Activated naive CD8-positive, alpha-beta T cell treated with anti-CD3 and anti-CD28 coated beads, Interleukin-2, amount 50 U/mL, for 16 hours (primary cell): ENCODE measurements around the gene DPP4.
"Not testable (repeated sequence)": the region's sequence is repeated elsewhere in the genome, so short reads cannot be mapped to it uniquely, and the experiment has no call there.

Experiments used
- DNase-seq: peaks from one replicate; pipeline ENCODE4 v3.0.0-alpha.2; 2020; ENCODE audit warnings: low read depth, low spot score

DPP4 gene

DNA sequence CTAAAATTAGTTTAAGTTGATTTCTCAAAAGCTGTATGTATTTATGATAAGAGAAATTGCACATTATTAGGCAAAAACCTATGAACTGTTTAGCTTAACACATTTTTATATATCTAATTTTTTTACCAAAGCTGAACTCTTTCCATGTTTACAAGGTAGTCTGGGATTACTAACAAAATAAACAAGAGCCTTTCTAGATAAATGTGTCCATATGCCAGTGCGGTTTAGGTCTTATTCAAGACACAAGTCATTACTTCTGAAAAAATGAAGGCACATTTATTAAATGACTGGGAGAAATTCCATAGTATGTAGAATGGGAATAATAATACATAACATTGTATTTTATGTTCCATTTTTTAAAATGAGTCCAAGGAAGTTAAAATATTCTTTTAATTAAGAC lies 82.0 kb downstream of the DPP4 start:
- no peak for DNase-seq

DNA sequence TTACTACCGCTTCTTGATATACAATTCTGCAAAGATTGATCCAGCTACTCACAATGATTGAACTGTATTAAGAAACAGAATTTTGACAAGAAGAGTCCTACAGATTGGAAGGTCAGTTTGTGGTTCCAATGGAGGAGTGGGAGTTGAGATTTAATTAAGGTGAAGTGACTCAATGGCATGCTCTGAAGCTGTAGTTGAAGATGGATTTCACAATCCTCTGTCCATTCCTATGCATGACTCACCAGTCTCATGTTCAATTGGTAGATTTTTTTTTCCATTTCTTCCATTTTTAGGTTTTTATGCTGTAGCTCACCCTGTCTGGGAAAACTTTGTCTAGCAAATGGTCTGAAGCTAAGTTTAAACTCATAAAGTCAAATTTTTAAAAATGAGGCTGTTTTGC lies 83.3 kb downstream of the DPP4 start:
- no peak for DNase-seq

DNA sequence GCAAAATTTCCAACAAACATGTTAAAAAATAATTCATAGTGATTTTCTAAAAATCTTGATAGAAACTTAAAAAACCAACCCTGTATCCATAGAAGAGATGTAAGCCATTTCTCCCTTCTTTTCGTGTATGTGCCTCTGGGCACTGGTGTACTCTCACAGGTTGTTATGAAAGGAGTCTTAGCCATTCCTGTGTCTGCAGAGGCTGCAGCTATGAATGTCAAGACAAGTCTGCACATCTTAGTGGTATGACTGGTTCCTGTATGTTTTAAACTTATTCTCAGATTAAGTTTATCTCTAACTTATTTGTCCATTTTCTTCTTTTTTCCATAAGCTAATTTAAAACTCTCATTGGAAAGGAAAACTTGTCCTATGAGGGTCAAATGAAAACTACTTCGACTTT lies 84.0 kb downstream of the DPP4 start:
- no peak for DNase-seq

DNA sequence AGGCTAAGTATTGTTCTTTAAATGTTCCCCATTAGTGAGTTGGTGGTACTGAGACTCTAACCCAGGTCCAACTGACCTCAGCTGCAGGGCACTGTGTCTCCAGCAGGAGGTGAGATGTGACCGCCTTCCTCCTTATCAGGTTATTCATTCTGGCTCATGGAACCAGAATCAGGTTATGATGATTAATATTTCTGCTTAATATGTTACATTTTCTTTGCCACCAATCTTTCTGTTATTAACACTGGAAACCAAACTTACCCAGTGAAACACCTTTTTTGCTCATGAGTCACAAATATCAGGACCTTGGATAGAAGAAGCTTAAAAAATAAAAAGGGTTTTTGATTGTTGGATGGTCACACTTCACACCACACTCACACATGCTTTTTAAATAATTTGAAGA lies 85.4 kb downstream of the DPP4 start:
- no peak for DNase-seq

DNA sequence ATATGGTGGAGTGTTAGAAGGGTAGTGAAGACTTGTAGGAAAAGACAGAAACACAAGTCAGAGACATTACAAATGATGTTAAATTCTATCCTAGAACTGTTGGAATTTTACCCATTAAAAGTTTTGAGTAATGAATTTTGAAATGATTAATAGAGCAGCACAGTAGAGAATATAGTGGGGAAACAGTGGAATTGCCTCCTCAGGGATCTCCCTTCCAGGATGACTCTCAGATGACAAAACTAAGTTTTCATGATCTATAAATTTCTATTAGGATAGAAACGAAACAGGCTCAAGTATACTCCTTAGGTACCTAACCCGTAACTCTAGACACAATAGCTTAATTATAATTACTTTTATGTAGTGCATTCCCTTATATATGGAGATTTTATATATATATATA lies 86.7 kb downstream of the DPP4 start:
- no peak for DNase-seq

DNA sequence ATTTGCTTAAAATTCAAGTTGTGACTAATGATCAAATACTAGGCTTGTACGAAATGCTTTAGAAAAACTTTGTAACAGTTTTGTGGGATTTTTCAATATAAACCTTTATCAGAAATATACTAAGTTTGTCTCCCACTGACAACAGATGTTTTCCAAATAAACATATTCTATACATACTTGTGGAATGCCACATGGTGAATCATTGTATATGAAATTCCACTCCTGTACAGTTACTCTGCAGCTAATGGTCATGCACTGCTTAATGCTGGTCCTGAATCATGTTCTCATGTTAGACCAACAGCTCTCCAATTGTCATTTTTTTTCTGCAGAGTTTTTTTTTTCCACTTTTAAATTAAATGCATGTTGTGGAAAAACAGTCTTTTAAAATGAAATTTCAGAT lies 90.1 kb downstream of the DPP4 start:
- DNase-seq: no peak

DNA sequence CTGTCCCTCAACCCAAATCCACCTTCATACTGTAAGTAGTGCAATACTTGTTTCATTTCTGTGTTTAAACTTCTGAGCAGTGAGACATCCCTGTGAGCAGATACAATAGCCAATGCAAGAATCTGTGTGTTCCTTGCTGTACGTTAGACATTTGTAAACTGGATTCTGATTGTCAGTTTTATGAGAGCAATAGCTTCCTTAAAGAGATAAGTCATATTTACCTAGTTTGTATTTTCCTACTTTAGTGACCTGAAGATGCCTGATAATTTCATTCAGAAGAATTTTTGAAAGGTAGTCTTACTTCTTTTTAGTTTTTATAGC lies 90.7 kb downstream of the DPP4 start:
- DNase-seq: no peak

DNA sequence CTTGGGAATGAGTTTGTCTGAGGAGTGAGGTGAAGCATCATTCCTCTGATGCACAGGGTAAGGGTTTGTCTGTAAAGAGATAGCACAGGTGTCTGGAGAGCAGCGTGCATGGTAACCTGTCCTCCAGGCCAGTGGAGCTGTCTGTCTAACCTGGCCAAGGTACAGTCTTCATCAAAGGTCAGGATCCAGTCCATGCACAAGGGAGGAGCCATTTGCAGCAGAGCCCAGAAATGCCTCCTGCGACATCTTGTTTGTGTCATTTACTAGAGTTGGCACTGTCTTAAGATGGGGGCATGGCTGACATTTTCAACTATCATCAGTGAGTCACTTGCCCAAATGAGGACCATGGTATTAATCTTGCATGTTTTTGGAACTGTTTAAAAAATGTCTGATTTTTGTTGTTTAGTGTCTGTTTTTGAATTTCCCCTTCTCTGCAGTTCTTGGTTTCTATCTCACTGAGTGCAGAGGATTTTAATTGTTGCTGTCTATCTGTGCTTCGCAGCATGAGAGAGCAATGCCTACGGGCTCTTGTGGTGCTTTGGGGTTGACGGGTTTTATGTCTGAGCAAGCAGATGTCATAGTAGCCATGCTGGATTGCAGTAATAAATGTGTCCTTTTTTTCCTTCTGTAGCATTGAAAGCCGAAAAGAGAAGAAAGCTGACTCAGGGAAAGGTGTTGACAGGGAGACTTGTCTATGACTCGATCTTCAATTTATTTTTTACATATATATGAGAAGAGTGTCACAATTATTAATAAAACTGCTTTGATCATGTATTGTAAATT lies 91.3 kb downstream of the DPP4 start:
- no peak for DNase-seq

DNA sequence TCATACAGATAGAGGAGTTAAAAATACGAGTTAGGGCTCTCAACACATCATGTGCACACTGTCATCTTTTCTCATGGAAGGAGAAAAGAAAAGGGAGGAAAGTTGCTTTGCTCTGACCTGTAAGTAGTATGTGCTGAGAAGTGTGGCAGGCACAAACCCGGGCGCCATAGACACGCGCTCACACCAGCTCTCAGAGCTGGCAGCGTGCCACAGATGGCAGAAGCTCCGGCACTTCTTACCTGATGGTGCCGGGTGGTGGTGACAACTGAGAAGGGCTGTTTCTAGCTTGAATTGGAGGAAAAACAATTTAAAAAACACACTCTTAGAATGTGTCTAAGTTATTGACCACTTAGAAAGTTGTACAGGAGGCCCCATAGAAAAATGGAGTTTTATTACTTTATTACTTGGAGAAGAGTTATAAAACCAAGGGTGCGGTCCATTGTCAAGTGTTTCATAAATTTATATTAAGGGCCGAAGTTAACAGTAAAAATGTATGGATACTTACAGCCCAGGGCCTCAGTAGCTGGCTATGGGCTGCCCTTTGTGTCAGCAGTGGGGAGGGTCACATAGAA lies 92.2 kb downstream of the DPP4 start:
- DNase-seq: no peak

DNA sequence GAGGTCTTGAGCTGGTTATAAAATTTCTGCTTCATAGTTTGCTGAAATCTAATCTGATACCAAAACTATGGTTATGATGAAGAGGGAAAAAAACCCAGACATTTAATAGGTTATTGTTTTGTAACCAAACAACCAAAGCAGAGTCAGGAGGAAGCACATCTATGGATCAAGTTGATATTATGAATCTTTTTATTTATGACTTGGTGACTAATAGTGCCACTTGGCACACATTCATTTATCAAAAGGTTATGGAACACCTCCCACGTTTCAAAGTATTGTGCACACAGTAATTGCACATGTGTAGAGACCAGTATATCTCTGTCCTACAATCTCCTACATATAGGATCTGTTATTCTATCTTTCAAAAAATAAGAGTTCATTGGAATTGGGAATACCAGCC lies 93.0 kb downstream of the DPP4 start:
- DNase-seq: no peak

DNA sequence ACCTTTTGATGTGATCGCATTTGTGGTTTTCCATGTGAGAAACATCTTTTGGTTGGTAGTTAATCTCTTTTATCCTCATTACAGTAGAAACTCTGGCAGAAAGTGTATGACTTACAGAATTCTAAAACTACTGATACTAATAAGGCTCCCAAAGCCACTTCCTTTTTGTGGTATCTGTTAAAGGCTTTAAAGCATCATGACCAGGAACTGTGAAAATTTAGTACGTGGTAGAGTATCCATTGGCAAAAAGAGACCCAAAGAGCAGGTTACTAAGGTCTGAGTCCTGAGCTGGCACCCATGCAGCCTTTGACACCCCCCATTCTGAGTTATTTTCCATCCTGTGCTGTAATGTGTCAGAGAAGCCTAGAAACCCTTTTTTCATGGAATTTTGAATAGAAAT lies 94.5 kb downstream of the DPP4 start:
- no peak for DNase-seq

DNA sequence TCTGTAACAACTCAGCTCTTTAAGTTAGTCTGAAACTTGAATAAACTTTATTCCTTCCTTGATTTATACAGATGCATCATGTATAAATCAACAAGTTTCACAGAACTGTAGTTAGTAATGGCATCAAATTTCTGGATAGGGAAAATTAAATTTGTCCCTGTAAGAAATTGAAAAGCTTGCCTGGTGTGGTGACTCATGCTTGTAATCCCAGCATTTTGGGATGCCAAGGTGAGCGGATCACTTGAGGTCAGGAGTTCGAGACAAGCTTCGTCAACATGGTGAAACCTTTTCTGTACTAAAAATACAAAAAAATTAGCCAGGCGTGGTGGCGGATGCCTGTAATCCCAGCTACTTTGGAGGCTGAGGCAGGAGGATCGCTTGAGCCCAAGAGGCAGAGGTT lies 96.1 kb downstream of the DPP4 start:
- not testable (repeated sequence) for DNase-seq

DNA sequence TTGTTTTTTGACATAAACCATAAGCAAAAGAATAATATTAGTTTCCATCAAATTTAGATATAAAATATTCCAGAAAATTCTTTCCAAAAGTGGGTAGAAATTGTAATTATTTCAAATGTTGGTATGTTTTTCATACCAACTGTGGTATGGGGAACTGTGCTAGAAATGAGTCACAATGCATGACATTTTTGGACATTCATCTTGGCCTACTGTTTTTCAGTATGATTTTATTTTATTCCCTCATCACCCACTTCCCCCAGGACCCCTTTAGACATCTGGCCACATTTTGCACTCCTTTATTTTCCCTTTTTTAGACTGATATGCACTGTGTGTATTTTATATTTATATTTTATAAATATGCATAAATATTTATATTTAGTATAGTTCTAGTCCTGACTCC lies 97.1 kb downstream of the DPP4 start:
- no peak for DNase-seq

DNA sequence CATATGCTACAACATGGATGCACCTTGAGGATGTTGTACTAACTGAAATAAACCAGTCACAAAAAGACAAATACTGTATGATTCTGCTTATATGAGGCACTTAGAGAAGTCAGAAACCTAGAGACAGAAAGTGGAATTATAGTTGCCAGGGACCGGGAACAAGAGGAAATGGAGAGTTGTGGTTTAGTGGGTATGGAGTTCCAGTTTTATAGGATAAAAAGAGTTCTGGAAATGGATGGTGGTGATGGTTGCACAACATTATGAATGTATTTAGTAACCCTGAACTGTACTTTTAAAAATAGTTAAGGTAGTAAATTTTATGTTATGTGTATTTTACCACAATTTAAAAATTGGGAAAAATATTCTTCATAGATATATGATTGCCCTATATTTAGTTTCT lies 97.7 kb downstream of the DPP4 start:
- DNase-seq: no peak

DNA sequence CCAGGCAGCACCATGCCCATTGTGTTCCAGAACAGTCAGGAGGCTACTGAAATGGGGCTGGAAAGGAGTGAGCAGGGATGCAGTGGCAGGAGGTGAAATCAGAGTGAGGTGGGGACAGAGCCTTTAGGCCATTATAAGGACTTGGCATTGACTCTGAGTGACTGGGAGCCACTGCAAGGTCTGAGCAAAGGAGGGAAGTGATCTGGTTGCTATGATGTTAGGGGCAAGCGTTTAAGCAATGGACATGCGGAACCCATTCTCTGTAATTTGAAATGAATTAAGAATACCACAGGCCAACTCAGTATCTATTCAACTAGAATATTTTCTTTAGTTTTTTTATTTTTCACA lies 98.2 kb downstream of the DPP4 start:
- DNase-seq: no peak

DNA sequence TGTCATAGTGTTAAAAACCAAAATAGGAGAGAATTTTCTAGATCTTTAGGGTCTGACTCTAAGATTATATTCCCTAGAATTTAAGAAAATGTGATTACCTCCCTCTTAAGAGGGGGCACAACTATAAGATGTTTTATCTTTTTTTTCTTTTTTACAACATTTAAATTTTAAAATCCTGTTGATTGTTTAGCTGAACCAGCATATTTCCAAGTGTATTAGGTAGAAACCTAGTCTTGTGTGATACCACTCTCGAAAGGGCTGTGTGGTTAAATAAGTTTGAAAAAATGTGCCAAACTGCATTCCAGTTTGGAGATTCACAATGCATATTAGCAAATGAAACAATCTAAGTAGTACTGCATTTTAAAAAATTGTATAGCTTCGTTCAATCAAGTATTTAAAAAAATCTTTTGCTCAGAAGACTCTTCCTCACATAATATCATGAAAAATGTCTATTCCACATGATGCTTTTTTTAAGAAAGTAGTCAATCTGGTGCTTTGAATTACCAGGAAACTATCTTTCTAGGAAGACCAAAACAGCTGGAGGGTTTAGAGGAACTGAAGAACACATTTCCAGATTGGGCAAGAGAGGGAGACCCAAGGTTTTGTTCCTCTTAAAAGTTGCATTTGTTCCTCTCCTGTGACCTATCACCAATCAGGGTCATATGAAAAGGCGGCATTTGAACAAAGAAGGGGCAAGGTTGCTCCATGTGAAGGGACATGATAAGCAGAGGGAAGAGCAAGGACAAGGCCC lies 98.8 kb downstream of the DPP4 start:
- no peak for DNase-seq

DNA sequence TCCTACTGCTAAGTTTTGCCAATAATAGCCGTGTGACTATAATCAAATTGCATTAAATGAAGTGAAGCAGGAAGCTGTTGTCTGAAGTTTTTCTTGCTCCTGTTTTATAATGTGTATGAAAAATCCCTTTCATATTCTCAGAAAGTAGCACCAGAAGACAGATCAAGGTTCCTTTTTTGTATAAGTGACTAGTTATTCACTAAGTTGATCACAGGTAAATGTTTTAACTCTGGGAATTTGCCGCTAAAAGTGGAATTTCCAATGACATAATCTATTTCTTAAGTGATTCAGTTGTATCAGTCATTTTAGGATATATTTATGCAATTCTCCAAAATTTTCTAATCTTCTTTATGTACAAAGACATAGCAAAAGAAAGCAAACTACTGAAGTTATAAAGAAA lies 99.6 kb downstream of the DPP4 start:
- DNase-seq: no peak

DNA sequence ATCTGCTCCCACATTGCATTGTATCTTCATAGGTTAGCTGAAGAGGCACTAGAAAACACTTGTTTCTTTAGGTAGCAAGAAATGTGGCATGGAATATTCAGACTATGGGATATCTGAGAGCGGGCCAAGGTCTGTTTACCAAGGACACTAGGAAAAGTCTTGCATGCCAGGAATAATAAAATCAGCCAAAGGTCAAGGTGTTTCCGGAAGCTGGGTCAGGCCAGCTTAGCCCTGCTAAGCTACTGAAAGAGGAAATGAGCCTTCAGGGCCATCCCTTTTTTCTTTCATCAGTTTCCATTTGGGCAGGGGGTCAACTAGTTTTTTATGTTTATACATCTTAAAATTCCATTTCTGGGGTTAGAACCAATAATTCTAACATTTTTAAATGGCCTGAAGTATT lies 101.1 kb downstream of the DPP4 start:
- DNase-seq: no peak

DNA sequence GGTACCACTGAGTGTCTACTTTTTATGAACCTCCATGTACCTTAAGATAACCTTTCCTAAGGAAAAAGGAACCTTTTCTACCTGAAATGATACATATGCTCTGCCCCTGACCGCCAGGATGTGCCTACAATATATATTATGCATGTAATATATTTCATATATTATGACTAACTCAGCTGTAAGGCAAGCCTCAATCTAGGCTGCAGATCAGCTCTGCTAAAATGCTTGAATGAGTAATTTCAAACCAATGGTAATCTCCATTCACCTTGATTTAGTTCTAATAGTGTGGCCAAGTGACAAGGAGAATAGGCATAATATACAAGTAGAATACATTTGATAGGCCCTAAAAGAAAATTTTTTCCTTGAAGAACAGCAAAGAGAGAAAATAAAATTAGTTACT lies 101.8 kb downstream of the DPP4 start:
- DNase-seq: no peak

DNA sequence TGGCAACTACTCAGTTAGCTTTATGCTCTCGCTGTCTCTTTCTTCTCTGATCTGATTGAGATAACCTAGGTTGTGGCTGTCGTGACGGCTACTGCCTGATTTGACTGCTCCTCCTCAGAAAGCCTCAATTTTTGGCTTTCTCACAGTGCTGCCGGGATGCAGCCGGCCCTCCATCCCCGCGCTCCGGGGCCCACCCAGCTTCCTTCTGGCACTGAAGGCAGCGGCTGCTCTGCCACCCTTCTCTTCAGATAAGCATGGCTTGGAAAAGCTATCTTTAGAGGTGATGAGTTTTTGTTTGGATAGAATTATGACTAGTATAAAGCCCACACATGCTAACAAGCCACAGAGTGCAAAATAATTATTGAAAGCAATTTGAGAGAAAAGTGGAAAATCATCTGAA lies 102.5 kb downstream of the DPP4 start:
- DNase-seq: no peak

DNA sequence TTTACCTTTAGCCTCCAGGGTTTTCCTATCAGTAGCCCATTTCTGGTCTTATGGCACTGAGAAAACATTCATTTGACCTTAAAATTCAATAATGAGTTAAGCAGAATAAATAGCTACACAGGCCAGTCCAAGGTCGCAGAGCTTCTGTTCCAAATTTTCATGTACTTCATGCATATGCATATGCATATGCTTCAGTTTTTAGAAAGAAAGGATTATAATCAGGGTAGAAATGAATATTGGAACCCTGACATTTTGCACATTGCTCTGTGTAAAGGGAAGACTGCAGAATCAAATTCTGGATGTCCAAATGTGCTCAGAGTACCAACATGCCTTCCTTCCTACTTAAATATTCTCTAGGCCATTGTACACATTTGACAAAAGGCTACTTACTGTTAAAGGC lies 104.9 kb downstream of the DPP4 start:
- DNase-seq: no peak

DNA sequence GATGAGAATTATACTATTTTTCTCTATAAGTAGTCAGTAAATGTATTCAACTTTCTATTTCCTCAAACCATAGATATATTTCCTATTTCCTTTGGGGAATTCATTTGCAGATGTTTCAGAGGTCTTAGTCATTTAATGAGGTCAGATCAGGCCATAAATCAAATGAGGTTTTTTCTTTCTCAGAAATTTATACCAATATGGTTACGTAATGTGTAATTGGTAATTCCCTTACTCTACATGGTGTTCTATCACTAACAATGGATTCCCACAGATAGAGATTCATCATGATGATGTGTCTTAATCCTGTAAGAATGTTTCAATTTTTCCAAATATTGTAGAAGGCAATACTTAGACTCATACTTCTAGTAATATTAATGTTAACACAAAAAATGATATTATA lies 108.0 kb downstream of the DPP4 start:
- DNase-seq: no peak

DNA sequence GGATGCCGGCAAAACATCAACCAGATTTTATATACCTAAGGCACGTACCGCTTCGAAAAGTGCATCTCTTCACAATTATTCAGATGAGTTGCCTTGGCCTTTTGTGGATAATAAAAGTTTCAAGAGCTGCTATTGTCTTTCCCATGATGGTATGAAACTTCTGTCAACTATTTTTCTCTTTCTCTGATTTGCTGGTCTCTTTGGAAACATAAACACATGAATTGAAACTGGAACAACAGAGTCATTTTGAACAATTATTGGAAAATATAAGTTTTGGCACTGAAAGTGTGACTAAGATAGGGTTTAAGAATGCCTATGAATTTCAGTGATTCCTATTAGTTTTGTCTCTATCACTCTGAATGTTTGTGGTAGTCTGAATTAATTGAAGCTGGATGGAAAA lies 109.9 kb downstream of the DPP4 start:
- no peak for DNase-seq
